HG02938 (cell line): Measurements from ENCODE around the gene TENM4.
A peak's percentile ranks its signal among the peaks of the same experiment; 100 is the strongest.
"Not testable (repeated sequence)": the region's sequence is repeated elsewhere in the genome, so short reads cannot be mapped to it uniquely, and the experiment has no call there.

Experiments
- ATAC-seq: cut with Tn5 transposase; IDR thresholded peaks from one replicate; pipeline ENCODE4 v1.9.1; 2021; ENCODE audit warnings: mild to moderate bottlenecking, moderate library complexity; ENCODE audit not compliant: unreplicated experiment

The TENM4 gene

DNA sequence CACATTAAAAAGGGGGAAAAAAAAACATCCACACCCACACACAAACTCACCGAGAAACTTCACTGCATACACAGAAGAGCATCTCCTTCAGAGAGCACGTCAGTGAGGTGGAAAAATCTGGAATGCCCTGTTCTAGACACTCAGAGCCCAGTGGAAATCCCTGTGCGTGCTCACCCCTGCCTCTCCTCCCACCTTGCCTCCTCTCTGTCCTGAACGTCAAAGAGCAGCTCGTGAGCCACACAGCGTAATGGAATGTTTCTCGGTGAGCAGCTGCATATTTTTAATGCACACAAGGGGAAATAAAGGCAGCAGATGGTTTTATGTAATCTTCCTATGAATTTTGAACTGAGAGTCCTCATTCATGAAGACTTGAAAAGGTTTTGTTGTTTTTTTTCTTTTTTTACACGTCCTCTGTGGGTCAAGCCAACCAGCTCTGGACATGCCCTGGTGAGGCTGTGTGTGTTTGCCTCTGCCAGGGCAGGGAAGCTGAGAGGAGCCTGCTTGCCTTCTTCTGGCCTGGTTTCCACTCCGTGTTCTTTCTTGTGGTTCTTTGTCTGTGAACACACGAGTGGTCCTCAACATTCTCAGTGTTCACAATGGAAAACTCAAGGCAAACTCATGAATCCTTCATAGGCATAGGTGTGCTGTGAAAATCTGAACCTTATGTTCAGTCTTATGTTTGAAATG is 219.2 kb downstream of the TENM4 start:
- no peak for ATAC-seq

DNA sequence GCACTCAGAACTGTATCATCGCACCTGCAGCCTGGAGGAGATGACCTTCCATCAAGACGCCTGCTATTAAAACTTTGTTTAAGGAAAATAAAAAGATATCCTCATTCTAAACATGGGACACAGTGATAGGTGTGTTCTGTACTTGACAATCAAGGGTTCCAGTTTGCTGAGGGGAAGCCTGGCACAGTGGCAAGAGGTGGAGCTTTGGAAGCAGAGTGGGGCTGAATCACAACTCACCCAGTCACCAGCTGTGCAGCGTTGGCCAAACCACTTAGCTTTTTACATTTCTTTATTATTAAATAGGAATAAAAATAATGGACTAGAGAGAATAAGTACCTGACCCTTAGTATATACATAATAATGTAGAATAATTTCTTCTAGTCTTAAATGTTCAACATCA is 220.7 kb downstream of the TENM4 start:
- no peak for ATAC-seq

DNA sequence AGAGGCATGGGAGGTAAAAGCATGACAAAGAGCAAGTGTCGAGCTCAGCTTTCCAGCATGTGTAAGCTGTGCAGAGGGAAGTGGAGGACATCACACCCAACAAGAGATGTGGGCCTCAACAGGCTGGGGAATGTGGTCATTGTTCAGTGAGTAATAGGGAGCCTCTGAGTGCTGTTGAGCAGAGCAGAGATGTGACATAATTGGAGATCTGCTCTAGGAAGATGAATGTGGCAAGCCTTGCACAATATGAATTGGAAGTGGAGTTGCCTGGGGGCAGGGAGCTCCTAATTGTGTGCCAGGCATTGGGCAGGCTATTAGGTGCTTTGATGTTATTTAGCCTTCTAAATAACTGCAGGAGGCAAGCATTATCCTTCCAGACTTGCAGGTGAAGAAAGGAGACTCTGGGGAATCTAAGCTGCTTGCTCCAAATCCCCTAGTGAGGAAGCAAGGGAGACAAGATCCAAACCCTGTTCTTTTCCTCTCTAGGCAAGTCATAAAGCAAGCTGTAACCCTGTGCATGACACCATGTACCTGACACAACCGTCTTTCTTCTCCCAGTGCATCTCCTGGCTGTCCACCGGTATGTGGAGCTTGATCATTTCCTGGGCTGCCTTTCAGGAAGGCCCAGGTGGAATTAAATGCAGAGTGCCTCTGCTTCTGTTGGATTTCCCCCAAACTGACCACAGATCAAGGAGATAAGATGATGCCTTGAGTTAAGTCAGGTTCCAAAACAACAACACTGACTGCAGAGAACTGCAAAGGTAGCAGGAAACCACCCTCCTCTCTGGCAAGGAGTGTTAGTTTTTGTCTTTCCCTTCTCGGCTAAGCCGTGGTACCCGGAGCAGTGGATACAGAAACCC is 221.4 kb downstream of the TENM4 start:
- ATAC-seq: no peak

GRCh38 chr11:79212741-79213190 is 228.1 kb downstream of the TENM4 start:
- no peak for ATAC-seq

DNA sequence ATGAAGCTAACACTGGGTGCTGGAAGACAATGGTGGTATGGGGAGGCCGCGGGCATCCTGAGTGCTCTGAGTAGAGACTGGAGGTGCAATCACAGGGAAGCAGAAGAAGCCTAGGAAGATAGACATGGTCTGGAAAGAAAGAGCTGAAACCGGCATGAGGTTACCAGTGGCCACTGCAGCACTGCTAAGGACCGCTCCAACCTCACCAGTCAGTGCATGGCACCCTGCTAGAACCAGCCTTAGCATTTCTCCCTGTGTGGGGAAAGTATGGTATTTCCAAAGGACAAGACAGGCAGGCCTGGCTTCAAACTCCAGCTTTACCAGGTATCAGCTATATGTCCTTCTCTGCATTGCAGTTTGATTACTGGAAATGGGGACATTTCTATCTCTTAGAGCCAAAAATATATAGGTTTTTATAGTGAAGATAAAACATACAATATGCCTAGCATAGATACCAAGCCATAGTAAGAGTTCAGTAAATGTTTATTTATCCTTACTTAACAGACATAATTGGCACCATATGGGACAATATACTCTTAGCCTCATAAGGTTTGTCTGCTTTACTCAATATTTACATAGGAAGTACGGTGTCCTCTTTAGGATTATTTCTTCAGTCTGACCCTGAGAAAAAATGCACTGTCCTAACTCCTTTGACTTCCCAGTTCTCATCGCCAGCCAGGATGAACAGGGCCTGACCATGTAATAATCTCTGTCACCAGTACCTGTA is 231.1 kb downstream of the TENM4 start:
- ATAC-seq: no peak

- peak; percentile 61 for ATAC-seq
These were observed 232.7 kb downstream of the TENM4 start for GRCh38 chr11:79208126-79208525.

GRCh38 chr11:79206951-79207350 is 233.9 kb downstream of the TENM4 start:
- ATAC-seq: no peak

GRCh38 chr11:79205786-79206185 is 235.0 kb downstream of the TENM4 start:
- no peak for ATAC-seq

DNA sequence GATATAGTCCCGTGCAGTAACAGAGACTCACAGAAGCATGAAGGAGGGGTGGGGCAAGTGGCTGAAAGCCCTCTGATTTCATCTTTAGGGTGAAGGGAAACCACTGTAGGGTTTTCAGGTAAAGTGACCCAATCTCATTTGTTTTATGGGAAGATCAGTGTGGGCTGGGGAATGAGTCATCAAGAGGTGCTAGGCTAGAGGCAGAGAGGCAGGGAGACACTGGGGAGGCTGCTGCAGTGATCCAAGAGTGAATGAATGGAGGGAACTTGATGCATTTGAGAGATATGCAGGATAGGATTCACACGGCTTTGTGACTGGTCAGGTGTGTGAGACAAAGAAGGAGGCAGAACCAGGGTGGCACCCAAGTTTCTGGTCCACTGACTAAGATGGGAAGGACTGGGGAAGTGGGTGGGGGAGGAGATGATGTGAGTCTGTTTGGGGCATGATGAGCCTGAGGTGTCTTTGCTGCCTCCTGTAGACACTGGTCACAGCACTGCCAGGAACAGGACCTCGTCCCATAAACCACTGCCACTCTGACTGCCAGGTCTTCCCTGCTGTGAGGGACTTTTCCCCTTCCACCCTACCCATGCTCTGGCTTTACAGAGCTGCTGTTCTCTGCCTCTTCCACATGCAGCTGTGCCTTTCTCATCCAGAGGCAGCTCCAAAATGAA is 239.0 kb downstream of the TENM4 start:
- ATAC-seq: no peak

- no peak for ATAC-seq
These were observed 240.3 kb downstream of the TENM4 start for GRCh38 chr11:79200398-79201070.

DNA sequence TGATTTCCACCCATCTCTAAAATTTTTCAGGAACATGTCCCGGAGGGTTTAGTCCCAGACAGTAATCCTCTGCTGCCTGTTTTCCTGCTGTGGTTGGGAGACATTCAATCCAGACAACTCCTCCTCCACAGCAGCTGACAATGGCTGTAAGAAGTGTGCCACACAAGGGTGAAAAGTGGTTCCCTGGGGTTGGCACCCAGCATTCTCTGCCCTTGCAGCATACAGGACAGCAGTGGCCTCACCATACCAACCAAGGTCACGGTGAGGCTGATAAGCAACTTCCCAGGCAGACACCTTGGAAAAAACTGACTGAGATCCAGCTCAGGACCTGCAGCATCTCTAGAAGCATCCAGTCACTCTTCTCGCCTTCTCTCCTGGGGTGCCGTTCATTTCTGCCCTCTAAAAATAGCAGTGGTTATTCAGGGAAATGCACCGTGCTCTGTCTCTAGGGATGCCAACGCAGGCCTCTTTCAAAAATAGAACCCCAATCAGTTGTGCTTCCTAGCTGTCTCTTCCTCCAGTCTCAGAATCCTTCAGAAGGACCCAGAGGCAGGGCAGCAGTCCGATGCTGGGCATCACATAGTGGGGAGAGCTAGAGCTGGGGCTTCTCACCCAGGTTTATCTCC is 241.0 kb downstream of the TENM4 start:
- no peak for ATAC-seq

GRCh38 chr11:79198898-79199250 is 242.0 kb downstream of the TENM4 start:
- no peak for ATAC-seq

- ATAC-seq: no peak
These were observed 242.5 kb downstream of the TENM4 start for GRCh38 chr11:79198203-79198897.

DNA sequence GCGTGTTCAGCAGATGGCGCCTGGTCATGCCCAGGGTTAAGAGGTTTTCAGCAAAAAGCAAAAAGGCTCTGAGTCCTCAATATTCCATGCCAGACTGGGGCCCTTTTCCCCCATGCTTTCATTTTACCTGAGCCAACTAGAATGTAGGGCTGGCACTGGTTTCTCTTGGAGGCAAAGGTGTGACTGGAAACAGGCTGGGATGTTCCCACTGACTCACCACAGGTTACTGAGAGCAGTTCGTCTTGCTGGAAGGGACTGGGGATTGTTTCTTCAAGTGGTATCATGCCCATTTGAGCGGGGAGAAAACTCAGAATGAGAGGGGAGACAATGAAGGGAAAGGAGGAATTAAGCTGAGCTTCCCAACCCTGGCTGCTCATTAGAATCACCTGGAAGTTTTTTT is 243.9 kb downstream of the TENM4 start:
- no peak for ATAC-seq

GRCh38 chr11:79195209-79195608 is 245.6 kb downstream of the TENM4 start:
- ATAC-seq: no peak

DNA sequence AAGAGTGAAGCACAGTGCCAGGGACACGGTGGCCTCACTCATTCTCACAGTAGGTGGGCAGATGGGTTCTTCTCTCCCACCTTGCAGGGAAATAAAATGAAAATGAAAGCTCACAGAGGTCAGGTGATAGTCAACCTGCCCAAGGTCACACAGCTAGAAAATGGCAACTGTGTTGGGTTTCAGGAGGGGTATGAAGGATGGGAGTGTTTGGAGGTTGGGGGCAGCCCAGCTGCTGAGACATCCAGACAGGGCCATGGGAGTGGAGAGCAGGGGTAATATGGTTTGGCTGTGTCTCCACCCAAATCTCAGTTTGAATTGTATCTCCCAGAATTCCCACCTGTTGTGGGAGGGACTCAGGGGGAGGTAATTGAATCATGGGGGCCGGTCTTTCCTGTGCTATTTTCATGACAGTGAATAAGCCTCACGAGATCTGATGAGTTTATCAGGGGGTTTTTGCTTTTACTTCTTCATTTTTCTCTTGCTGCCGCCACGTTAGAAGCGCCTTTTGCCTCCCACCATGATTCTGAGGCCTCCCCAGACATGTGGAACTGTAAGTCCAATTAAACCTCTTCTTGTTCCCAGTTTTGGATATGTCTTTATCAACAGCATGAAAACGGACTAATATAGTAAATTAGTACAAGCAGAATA is 247.0 kb downstream of the TENM4 start:
- no peak for ATAC-seq

GRCh38 chr11:79192836-79193235 is 248.0 kb downstream of the TENM4 start:
- no peak for ATAC-seq

DNA sequence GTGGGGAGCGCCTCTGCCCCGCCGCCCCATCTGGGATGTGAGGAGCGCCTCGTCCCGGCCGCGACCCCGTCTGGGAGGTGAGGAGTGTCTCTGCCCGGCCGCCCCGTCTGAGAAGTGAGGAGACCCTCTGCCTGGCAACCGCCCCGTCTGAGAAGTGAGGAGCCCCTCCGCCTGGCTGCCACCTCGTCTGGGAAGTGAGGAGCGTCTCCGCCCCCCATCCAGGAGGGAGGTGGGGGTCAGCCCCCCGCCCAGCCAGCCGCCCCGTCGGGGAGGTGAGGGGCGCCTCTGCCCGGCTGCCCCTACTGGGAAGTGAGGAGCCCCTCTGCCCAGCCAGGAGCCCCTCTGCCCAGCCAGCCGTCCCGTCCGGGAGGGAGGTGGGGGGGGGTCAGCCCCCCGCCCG is 249.1 kb downstream of the TENM4 start:
- ATAC-seq: not testable (repeated sequence)

- ATAC-seq: not testable (repeated sequence)
These were observed 250.3 kb downstream of the TENM4 start for GRCh38 chr11:79190553-79190952.
